Measurements from ENCODE around the gene APC.
"Not testable (repeated sequence)": the region's sequence is repeated elsewhere in the genome, so short reads cannot be mapped to it uniquely, and the experiment has no call there.

APC gene

GRCh38 chr5:112833971-112834370 lies 96.3 kb downstream of the APC start:
- Histone ChIP-seq H3K36me3 (ENCODE audit: control insufficient read depth, insufficient read depth, low read length) (peaks cover 4% of the 10 kb centered on the region), H3K4me3 (ENCODE audit: low read depth, low read length) (no peak overlapping the region), H3K9me3 (ENCODE audit: control insufficient read depth, insufficient read depth, low read length) (no peaks in the 10 kb centered on the region), H3K9ac (ENCODE audit: low read depth, low read length) (no peak overlapping the region), H3K27me3 (ENCODE audit: control insufficient read depth, insufficient read depth, low read length) (no peaks in the 10 kb centered on the region), H3K4me1 (ENCODE audit: control insufficient read depth, insufficient read depth, low read length) (no peaks in the 10 kb centered on the region)

DNA sequence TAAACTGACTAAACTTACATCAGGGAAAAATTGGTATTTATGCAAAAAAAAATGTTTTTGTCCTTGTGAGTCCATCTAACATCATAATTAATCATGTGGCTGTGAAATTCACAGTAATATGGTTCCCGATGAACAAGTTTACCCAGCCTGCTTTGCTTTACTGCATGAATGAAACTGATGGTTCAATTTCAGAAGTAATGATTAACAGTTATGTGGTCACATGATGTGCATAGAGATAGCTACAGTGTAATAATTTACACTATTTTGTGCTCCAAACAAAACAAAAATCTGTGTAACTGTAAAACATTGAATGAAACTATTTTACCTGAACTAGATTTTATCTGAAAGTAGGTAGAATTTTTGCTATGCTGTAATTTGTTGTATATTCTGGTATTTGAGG lies 106.8 kb downstream of the APC start:
- H3K27me3 ChIP-seq (ENCODE audit: control insufficient read depth, insufficient read depth, low read length) = no peaks in the 10 kb centered on the region
- no peaks in the 10 kb centered on the region for H3K9me3 ChIP-seq (ENCODE audit: control insufficient read depth, insufficient read depth, low read length)
- H3K4me3 ChIP-seq (ENCODE audit: low read depth, low read length) = no peak overlapping the region
- H3K9ac ChIP-seq (ENCODE audit: low read depth, low read length) = no peak overlapping the region
- no peaks in the 10 kb centered on the region for H3K36me3 ChIP-seq (ENCODE audit: control insufficient read depth, insufficient read depth, low read length)
- peaks cover 6% of the 10 kb centered on the region for H3K4me1 ChIP-seq (ENCODE audit: control insufficient read depth, insufficient read depth, low read length)

DNA sequence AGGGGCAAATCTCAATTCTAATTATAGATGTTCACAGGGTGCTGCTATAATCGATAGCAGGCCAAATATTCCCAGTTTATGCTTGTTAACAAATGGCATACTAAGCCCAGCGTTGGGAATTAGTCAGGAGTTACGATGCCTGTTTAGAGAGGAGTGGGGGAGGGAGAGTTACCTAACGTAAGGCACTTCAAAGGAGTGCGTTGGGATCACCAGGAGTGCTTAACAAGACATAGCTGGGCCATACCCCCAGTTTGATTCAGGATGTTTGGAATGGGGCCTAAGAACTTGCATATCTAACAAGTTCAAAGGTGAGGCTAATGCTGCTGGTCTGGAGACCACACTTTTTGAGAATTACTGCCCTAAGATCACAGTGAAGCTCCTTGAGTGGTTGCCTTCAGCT lies 108.9 kb downstream of the APC start:
- Histone ChIP-seq H3K36me3 (ENCODE audit: control insufficient read depth, insufficient read depth, low read length) (no peaks in the 10 kb centered on the region), H3K4me3 (ENCODE audit: low read depth, low read length) (no peak overlapping the region), H3K27me3 (ENCODE audit: control insufficient read depth, insufficient read depth, low read length) (no peaks in the 10 kb centered on the region), H3K9ac (ENCODE audit: low read depth, low read length) (no peak overlapping the region), H3K9me3 (ENCODE audit: control insufficient read depth, insufficient read depth, low read length) (no peaks in the 10 kb centered on the region), H3K4me1 (ENCODE audit: control insufficient read depth, insufficient read depth, low read length) (peaks cover 6% of the 10 kb centered on the region)

- Histone ChIP-seq H3K4me1 (ENCODE audit: control insufficient read depth, insufficient read depth, low read length) (peaks cover 6% of the 10 kb centered on the region), H3K4me3 (ENCODE audit: low read depth, low read length) (no peak overlapping the region), H3K36me3 (ENCODE audit: control insufficient read depth, insufficient read depth, low read length) (no peaks in the 10 kb centered on the region), H3K9me3 (ENCODE audit: control insufficient read depth, insufficient read depth, low read length) (no peaks in the 10 kb centered on the region), H3K27me3 (ENCODE audit: control insufficient read depth, insufficient read depth, low read length) (no peaks in the 10 kb centered on the region), H3K9ac (ENCODE audit: low read depth, low read length) (no peak overlapping the region)
Measured at GRCh38 chr5:112847306-112847705, 109.6 kb downstream of the APC start.

DNA sequence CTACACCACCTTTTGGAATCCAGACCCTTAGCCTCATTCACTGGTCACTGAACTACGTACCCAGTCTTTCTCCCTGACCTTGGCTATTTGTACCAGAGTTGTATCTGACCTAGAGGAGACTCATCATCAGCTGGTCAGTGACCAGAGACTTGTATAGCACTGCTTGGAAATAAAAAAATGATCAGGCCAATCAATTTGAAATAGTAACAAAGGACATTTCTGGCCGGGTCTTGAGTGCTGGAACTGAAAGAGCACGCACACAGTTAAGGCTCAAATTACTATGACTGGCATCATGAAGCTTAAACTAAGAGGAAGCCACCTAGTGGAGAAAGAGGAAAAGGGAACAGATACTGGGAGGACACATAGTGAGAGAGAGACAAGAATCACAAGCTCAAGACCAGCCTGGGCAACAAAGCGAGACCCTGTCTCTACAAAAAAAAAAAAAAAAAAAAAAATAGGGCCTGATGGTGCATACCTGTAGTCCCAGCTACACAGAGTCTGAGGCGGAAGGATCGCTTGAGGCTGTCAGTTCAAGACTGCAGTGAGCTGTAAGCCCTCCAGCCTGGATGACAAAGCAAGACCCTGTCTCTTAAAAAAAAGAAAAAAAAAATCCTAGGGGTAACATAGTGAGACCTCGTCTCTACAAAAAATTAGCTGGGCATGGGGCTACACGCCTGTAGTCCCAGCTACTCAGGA lies 110.6 kb downstream of the APC start:
- no peak overlapping the region for H3K4me3 ChIP-seq (ENCODE audit: low read depth, low read length)
- H3K4me1 ChIP-seq (ENCODE audit: control insufficient read depth, insufficient read depth, low read length) = peaks cover 6% of the 10 kb centered on the region
- no peaks in the 10 kb centered on the region for H3K27me3 ChIP-seq (ENCODE audit: control insufficient read depth, insufficient read depth, low read length)
- H3K9me3 ChIP-seq (ENCODE audit: control insufficient read depth, insufficient read depth, low read length) = no peaks in the 10 kb centered on the region
- no peaks in the 10 kb centered on the region for H3K36me3 ChIP-seq (ENCODE audit: control insufficient read depth, insufficient read depth, low read length)
- H3K9ac ChIP-seq (ENCODE audit: low read depth, low read length) = no peak overlapping the region

DNA sequence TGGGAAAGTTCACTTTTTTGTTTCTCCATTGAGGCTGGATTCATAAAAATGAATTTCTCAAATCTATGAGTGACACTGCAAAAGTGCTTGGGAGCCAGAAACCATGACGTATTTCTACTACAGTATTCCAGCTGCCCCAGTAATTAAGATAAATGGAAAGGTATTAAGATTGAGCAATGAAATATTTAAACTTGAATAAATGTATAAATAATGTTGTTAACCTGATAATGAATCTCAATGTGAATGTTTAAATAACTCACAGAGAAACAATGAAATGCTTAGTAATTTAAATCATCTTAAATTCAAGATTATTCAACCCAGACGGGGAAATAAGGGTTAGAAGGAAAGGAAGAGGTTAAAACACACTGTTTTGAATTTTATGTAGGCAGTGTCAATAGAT lies 112.2 kb downstream of the APC start:
- no peaks in the 10 kb centered on the region for H3K27me3 ChIP-seq (ENCODE audit: control insufficient read depth, insufficient read depth, low read length)
- peaks cover 6% of the 10 kb centered on the region for H3K4me1 ChIP-seq (ENCODE audit: control insufficient read depth, insufficient read depth, low read length)
- no peaks in the 10 kb centered on the region for H3K9me3 ChIP-seq (ENCODE audit: control insufficient read depth, insufficient read depth, low read length)
- no peak overlapping the region for H3K4me3 ChIP-seq (ENCODE audit: low read depth, low read length)
- no peaks in the 10 kb centered on the region for H3K36me3 ChIP-seq (ENCODE audit: control insufficient read depth, insufficient read depth, low read length)
- H3K9ac ChIP-seq (ENCODE audit: low read depth, low read length) = no peak overlapping the region

DNA sequence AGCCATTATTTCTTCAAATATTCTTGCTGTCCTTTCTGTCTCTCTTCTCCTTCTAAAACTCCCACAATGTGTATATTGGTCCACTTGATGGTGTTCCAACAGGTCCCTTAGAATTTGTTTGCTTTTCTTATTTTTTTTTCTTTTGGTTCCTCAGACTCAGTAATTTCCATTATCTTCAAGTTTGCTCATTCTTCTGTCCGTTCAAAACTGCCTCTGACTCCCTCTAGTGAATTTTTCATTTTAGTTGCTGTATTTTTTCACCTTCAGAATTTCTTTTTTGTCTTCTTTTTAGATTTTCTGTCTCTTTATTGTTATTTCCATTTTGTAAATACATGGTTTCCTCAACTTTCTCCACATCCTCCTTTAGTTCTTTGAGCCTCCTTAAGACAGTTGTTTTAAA lies 117.0 kb downstream of the APC start:
- Histone ChIP-seq H3K4me3 (ENCODE audit: low read depth, low read length) (no peak overlapping the region), H3K9ac (ENCODE audit: low read depth, low read length) (no peak overlapping the region), H3K27me3 (ENCODE audit: control insufficient read depth, insufficient read depth, low read length) (peaks cover 6% of the 10 kb centered on the region), H3K36me3 (ENCODE audit: control insufficient read depth, insufficient read depth, low read length) (no peaks in the 10 kb centered on the region), H3K9me3 (ENCODE audit: control insufficient read depth, insufficient read depth, low read length) (no peaks in the 10 kb centered on the region), H3K4me1 (ENCODE audit: control insufficient read depth, insufficient read depth, low read length) (no peaks in the 10 kb centered on the region)

GRCh38 chr5:112857866-112858265 lies 120.2 kb downstream of the APC start:
- H3K27me3 ChIP-seq (ENCODE audit: control insufficient read depth, insufficient read depth, low read length) = peaks cover 6% of the 10 kb centered on the region
- H3K9me3 ChIP-seq (ENCODE audit: control insufficient read depth, insufficient read depth, low read length) = no peaks in the 10 kb centered on the region
- H3K36me3 ChIP-seq (ENCODE audit: control insufficient read depth, insufficient read depth, low read length) = no peaks in the 10 kb centered on the region
- no peak overlapping the region for H3K4me3 ChIP-seq (ENCODE audit: low read depth, low read length)
- no peak overlapping the region for H3K9ac ChIP-seq (ENCODE audit: low read depth, low read length)
- H3K4me1 ChIP-seq (ENCODE audit: control insufficient read depth, insufficient read depth, low read length) = no peaks in the 10 kb centered on the region

DNA sequence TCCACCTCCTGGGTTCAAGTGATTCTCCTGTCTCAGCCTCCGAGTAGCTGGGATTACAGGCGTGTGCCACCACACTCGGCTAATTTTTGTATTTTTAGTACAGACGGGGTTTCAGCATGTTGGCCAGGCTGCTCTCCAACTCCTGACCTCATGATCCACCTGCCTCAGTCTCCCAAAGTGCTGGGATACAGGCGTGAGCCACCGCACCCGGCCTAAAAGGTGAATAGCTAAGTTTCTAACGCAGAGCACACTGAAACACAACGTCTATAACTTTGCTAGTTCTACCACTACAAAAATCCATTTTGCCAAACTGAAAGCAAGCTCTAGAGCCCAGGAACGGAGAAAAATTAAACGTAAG lies 122.9 kb downstream of the APC start:
- not testable (repeated sequence) for H3K4me1 ChIP-seq (ENCODE audit: control insufficient read depth, insufficient read depth, low read length); H3K9me3 ChIP-seq (ENCODE audit: control insufficient read depth, insufficient read depth, low read length); H3K36me3 ChIP-seq (ENCODE audit: control insufficient read depth, insufficient read depth, low read length); H3K27me3 ChIP-seq (ENCODE audit: control insufficient read depth, insufficient read depth, low read length)
- Histone ChIP-seq H3K4me3 (ENCODE audit: low read depth, low read length) (peak overlapping the region; percentile 79), H3K9ac (ENCODE audit: low read depth, low read length) (peak overlapping the region; percentile 70)

DNA sequence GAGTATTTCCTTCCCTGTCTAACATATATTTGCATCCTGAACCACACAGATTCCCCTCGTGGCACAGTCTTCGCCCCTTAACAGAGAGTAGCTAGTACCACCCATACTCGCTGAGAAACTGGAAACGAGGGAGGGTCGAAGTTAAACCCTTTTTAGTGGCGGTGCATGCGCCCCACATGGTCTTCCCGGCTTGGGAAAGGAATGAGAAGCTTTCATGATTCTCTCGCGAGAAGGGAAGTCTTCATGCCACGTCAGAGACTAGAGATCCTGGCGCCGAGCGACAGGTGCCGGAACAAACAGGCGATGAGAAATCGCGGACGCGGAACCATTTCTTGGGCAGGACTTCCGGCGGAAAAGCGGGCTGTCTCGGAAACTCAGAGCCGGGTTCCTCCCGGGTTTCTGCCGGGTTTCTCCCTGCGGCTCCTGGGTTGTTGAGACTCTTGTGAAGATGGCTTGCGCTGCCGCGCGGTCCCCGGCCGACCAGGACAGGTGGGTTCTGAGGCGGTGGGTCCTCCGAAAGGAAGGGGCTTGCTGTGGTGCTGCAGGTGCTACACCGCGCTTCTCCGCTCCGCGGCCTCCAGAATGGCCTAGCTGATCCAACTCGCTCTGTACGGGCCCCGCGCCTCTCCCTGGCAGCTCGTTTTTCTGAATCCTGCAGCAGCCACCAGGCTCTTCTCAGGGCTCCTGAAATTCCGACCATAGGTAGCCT lies 123.4 kb downstream of the APC start, which contains the start of gene SRP19:
SRP19 (plus strand) TSS at position 359 of the 709 bp plus-strand sequence; CDS start at position 449, 90 bp downstream.
- Histone ChIP-seq H3K4me3 (ENCODE audit: low read depth, low read length) (peak within 1 kb of the TSS; percentile 79), H3K36me3 (ENCODE audit: control insufficient read depth, insufficient read depth, low read length) (peaks cover under 1% of the 10 kb centered on the region), H3K4me1 (ENCODE audit: control insufficient read depth, insufficient read depth, low read length) (no peaks in the 10 kb centered on the region), H3K27me3 (ENCODE audit: control insufficient read depth, insufficient read depth, low read length) (peaks cover 3% of the 10 kb centered on the region), H3K9ac (ENCODE audit: low read depth, low read length) (peak within 1 kb of the TSS; percentile 86), H3K9me3 (ENCODE audit: control insufficient read depth, insufficient read depth, low read length) (no peaks in the 10 kb centered on the region)

DNA sequence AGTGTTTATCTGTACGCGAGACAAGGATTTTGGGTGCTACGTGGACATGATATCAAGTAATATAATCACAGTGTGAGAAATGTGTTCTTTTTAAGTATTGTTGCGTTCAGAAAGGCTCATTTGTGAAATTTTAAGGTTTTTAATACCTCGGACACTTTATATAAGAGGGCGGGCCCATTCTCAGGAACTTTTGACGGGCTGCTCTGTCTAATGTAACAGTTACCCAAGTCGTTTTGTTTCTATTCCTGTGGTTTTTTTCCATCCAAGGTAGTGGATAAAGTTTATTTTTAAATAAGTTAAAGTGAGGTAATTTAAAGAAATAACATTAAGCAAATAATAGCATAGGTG lies 123.9 kb downstream of the APC start:
- peaks cover 4% of the 10 kb centered on the region for H3K36me3 ChIP-seq (ENCODE audit: control insufficient read depth, insufficient read depth, low read length)
- no peaks in the 10 kb centered on the region for H3K9me3 ChIP-seq (ENCODE audit: control insufficient read depth, insufficient read depth, low read length)
- H3K27me3 ChIP-seq (ENCODE audit: control insufficient read depth, insufficient read depth, low read length) = peaks cover 2% of the 10 kb centered on the region
- no peaks in the 10 kb centered on the region for H3K4me1 ChIP-seq (ENCODE audit: control insufficient read depth, insufficient read depth, low read length)
- peak overlapping the region; percentile 79 for H3K4me3 ChIP-seq (ENCODE audit: low read depth, low read length)
- peak overlapping the region; percentile 86 for H3K9ac ChIP-seq (ENCODE audit: low read depth, low read length)

- H3K36me3 ChIP-seq (ENCODE audit: control insufficient read depth, insufficient read depth, low read length) = peaks cover 4% of the 10 kb centered on the region
- H3K4me3 ChIP-seq (ENCODE audit: low read depth, low read length) = peak overlapping the region; percentile 79
- H3K9ac ChIP-seq (ENCODE audit: low read depth, low read length) = peak overlapping the region; percentile 86
- no peaks in the 10 kb centered on the region for H3K9me3 ChIP-seq (ENCODE audit: control insufficient read depth, insufficient read depth, low read length)
- H3K4me1 ChIP-seq (ENCODE audit: control insufficient read depth, insufficient read depth, low read length) = no peaks in the 10 kb centered on the region
- peaks cover 2% of the 10 kb centered on the region for H3K27me3 ChIP-seq (ENCODE audit: control insufficient read depth, insufficient read depth, low read length)
Measured at GRCh38 chr5:112862085-112862484, 124.4 kb downstream of the APC start.
